ENCODE results near the gene SCARB2. TPM values are rescaled to one million over a fixed set of nuclear protein-coding genes. Genes with fewer than 3 reads are reported as not detected.

The SCARB2 gene
- total RNA-seq, 2 donors from 2014 or later, result 156 to 164 TPM

DNA sequence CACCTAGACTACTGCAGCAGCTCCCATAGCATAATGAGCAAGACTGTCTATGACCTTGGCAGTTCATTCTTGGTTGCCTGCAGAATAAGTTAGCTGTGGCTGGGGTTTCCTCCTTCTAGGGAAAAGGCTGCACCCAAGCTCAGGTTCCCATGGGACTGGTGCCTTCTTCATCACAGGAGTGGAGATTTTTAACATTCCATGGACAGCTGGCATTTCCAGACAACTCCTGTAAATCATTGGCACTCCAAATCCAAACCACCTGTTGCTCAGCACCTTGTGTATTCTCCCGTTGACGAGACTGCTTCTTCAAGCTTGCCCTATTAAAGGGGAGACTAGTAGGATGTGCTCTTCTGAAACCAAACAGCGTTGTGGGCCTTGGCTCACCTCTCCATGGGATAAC, 57.6 kb downstream of the SCARB2 start:
- no peak for DNase-seq
- intact Hi-C loops (cut with DNase I), result no loop called here
- H3K27me3 ChIP-seq, result no peaks in the 10 kb centered on the region
- no peaks in the 10 kb centered on the region for H3K4me1 ChIP-seq
- no peaks in the 10 kb centered on the region for H3K36me3 ChIP-seq
- H3K9me3 ChIP-seq, result no peaks in the 10 kb centered on the region
- no peak overlapping the region for H3K4me3 ChIP-seq
- TF ChIP-seq, protein P1, sequence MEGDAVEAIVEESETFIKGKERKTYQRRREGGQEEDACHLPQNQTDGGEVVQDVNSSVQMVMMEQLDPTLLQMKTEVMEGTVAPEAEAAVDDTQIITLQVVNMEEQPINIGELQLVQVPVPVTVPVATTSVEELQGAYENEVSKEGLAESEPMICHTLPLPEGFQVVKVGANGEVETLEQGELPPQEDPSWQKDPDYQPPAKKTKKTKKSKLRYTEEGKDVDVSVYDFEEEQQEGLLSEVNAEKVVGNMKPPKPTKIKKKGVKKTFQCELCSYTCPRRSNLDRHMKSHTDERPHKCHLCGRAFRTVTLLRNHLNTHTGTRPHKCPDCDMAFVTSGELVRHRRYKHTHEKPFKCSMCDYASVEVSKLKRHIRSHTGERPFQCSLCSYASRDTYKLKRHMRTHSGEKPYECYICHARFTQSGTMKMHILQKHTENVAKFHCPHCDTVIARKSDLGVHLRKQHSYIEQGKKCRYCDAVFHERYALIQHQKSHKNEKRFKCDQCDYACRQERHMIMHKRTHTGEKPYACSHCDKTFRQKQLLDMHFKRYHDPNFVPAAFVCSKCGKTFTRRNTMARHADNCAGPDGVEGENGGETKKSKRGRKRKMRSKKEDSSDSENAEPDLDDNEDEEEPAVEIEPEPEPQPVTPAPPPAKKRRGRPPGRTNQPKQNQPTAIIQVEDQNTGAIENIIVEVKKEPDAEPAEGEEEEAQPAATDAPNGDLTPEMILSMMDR (IDR thresholded peaks at IDR 0.05), result no peak
- no peak overlapping the region for H3K9ac ChIP-seq (ENCODE audit: low read depth in 2 of 2, low read length in 2 of 2)
- no peak overlapping the region for H3K27ac ChIP-seq

- Histone ChIP-seq H3K4me1 (peaks cover 4% of the 10 kb centered on the region), H3K4me3 (no peak overlapping the region), H3K27ac (no peak overlapping the region), H3K27me3 (no peaks in the 10 kb centered on the region), H3K9ac (ENCODE audit: low read depth in 2 of 2, low read length in 2 of 2) (no peak overlapping the region), H3K9me3 (no peaks in the 10 kb centered on the region), H3K36me3 (no peaks in the 10 kb centered on the region)
- intact Hi-C loops (cut with DNase I), result no loop called here
- DNase-seq, result no peak
- TF ChIP-seq, protein P1 (IDR thresholded peaks at IDR 0.05), result no peak
These were observed 60.3 kb downstream of the SCARB2 start for GRCh38 chr4:76153356-76153755.

- Histone ChIP-seq H3K9me3 (no peaks in the 10 kb centered on the region), H3K27me3 (no peaks in the 10 kb centered on the region), H3K36me3 (no peaks in the 10 kb centered on the region), H3K4me3 (peak within 1 kb of the TSS; percentile 95), H3K4me1 (peaks cover 4% of the 10 kb centered on the region), H3K9ac (ENCODE audit: low read depth in 2 of 2, low read length in 2 of 2) (peak within 1 kb of the TSS; percentile 90 to 92), H3K27ac (peak within 1 kb of the TSS; percentile 86)
- intact Hi-C loops (cut with DNase I), result no loop called here
- DNase-seq, result peak; percentile 97
- TF ChIP-seq, protein P1 (IDR thresholded peaks at IDR 0.05), result no peak
These were observed 65.3 kb downstream of the SCARB2 start, which contains the start of gene NUP54 for GRCh38 chr4:76148142-76148865. Gene NUP54, minus strand, starts transcription at chr4:76148397. Its CDS starts 23 bp downstream, at chr4:76148374.

GRCh38 chr4:76147454-76148141, 66.0 kb downstream of the SCARB2 start:
- intact Hi-C loops (cut with DNase I), result no loop called here
- Histone ChIP-seq H3K9me3 (no peaks in the 10 kb centered on the region), H3K27me3 (no peaks in the 10 kb centered on the region), H3K27ac (peak overlapping the region; percentile 86), H3K9ac (ENCODE audit: low read depth in 2 of 2, low read length in 2 of 2) (peak overlapping the region; percentile 90 to 92), H3K4me3 (peak overlapping the region; percentile 95), H3K4me1 (peaks cover 4% of the 10 kb centered on the region), H3K36me3 (no peaks in the 10 kb centered on the region)
- TF ChIP-seq, protein P1 (IDR thresholded peaks at IDR 0.05), result no peak
- peak; percentile 73 for DNase-seq

DNA sequence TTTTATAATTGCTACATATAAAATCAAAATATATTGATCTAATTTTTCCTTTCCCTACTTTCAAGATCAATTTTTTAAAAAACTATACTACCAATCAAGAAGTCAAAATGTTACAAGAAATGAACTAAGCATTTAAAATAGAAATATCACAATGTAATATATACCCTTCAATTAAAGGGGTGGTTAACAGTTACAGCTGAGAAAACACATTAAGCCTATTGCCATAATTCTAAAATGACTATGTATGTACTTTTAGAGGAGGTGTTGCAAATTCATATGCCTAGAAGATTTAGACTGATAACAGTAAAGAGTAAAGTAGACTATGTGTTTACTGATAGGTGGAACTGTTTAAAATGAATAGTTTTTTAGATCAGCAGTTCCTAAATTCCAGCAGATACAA, 69.1 kb downstream of the SCARB2 start:
- Histone ChIP-seq H3K4me1 (peaks cover 4% of the 10 kb centered on the region), H3K9ac (ENCODE audit: low read depth in 2 of 2, low read length in 2 of 2) (no peak overlapping the region), H3K27ac (no peak overlapping the region), H3K9me3 (no peaks in the 10 kb centered on the region), H3K27me3 (no peaks in the 10 kb centered on the region), H3K4me3 (no peak overlapping the region), H3K36me3 (no peaks in the 10 kb centered on the region)
- intact Hi-C loops (cut with DNase I), result no loop called here
- TF ChIP-seq, protein P1 (IDR thresholded peaks at IDR 0.05), result no peak
- DNase-seq, result no peak
